RWPE2 (cell line): Measurements from ENCODE around the gene NECAB3.

ENCODE experiments used
- ATAC-seq: fragments of 200-7000 bp; cut with Tn5 transposase; 3 replicates; pipeline ENCODE4 v1.9.1; 2021; ENCODE audit warnings: low read depth
- DNase-seq: peaks from one replicate; pipeline ENCODE4 v3.0.0-alpha.2; 2020; ENCODE audit warnings: low spot score
- H3K27ac ChIP-seq: fragments of 450-650 bp; 2 replicates; pipeline ENCODE4 v1.5.1; 2017; ENCODE audit warnings: mild to moderate bottlenecking; ENCODE audit not compliant: poor library complexity, severe bottlenecking
- H3K27me3 ChIP-seq: fragments of 250-450 bp; sonication (Bioruptor Pico); 2 replicates; pipeline ENCODE4 v1.5.1; 2021; ENCODE audit warnings: mild to moderate bottlenecking, moderate library complexity; ENCODE audit not compliant: insufficient read depth, poor library complexity, severe bottlenecking
- H3K36me3 ChIP-seq: fragments of 250-450 bp; sonication (Bioruptor Pico); 2 replicates; pipeline ENCODE4 v1.5.1; 2020; ENCODE audit warnings: low read depth, mild to moderate bottlenecking, moderate library complexity
- H3K4me1 ChIP-seq: fragments of 250-450 bp; sonication (Bioruptor Pico); 2 replicates; pipeline ENCODE4 v1.5.1; 2021; ENCODE audit warnings: mild to moderate bottlenecking, moderate library complexity; ENCODE audit not compliant: insufficient read depth, poor library complexity, severe bottlenecking
- H3K4me3 ChIP-seq: fragments of 250-450 bp; sonication (Bioruptor Pico); 2 replicates; pipeline ENCODE4 v1.5.1; 2021; ENCODE audit warnings: mild to moderate bottlenecking, moderate library complexity; ENCODE audit not compliant: severe bottlenecking
- H3K9me3 ChIP-seq: fragments of 250-450 bp; sonication (Bioruptor Pico); 2 replicates; pipeline ENCODE4 v1.5.1; 2021; ENCODE audit warnings: mild to moderate bottlenecking, moderate library complexity; ENCODE audit not compliant: severe bottlenecking
- CTCF ChIP-seq: fragments of 450-650 bp; IDR thresholded peaks from one replicate; pipeline ENCODE4 v1.5.1; 2017; ENCODE audit warnings: mild to moderate bottlenecking, moderate library complexity; ENCODE audit not compliant: poor library complexity, severe bottlenecking

Gene NECAB3

GRCh38 chr20:33629533-33629932 is 44.7 kb downstream of the NECAB3 start:
- no peak overlapping the region for H3K4me3 ChIP-seq
- no peaks in the 10 kb centered on the region for H3K9me3 ChIP-seq
- no peak for ATAC-seq
- no peak overlapping the region for H3K27ac ChIP-seq
- TF ChIP-seq CTCF = no peak
- no peaks in the 10 kb centered on the region for H3K4me1 ChIP-seq
- H3K27me3 ChIP-seq = no peaks in the 10 kb centered on the region
- peaks cover 58% of the 10 kb centered on the region for H3K36me3 ChIP-seq
- DNase-seq = no peak

- no peak for DNase-seq
- no peak overlapping the region for H3K27ac ChIP-seq
- TF ChIP-seq CTCF = no peak
- peaks cover 65% of the 10 kb centered on the region for H3K36me3 ChIP-seq
- H3K27me3 ChIP-seq = no peaks in the 10 kb centered on the region
- no peak overlapping the region for H3K4me3 ChIP-seq
- ATAC-seq = no peak
- no peaks in the 10 kb centered on the region for H3K9me3 ChIP-seq
- H3K4me1 ChIP-seq = no peaks in the 10 kb centered on the region
Measured at GRCh38 chr20:33627577-33628216, 46.5 kb downstream of the NECAB3 start.

- H3K4me3 ChIP-seq = no peak overlapping the region
- ATAC-seq (no peak), DNase-seq (no peak)
- no peaks in the 10 kb centered on the region for H3K27me3 ChIP-seq
- no peaks in the 10 kb centered on the region for H3K4me1 ChIP-seq
- no peaks in the 10 kb centered on the region for H3K9me3 ChIP-seq
- TF ChIP-seq CTCF = no peak
- H3K36me3 ChIP-seq = peaks cover 69% of the 10 kb centered on the region
- no peak overlapping the region for H3K27ac ChIP-seq
Measured at GRCh38 chr20:33626190-33626589, 48.0 kb downstream of the NECAB3 start.

- Histone ChIP-seq H3K4me1 (no peaks in the 10 kb centered on the region), H3K36me3 (peaks cover 57% of the 10 kb centered on the region), H3K27me3 (no peaks in the 10 kb centered on the region), H3K9me3 (no peaks in the 10 kb centered on the region), H3K4me3 (no peak overlapping the region), H3K27ac (no peak overlapping the region)
- DNase-seq (no peak), ATAC-seq (no peak)
- no peak for TF ChIP-seq CTCF
Measured at GRCh38 chr20:33624399-33624798, 49.8 kb downstream of the NECAB3 start.

GRCh38 chr20:33622705-33623365 is 51.4 kb downstream of the NECAB3 start:
- H3K4me3 ChIP-seq = no peak overlapping the region
- peak; percentile 30; the same call in 1 of the 3 replicates for ATAC-seq
- H3K9me3 ChIP-seq = no peaks in the 10 kb centered on the region
- H3K4me1 ChIP-seq = no peaks in the 10 kb centered on the region
- H3K27ac ChIP-seq = no peak overlapping the region
- peaks cover 43% of the 10 kb centered on the region for H3K36me3 ChIP-seq
- TF ChIP-seq CTCF = no peak
- no peaks in the 10 kb centered on the region for H3K27me3 ChIP-seq
- no peak for DNase-seq
